MM.1S (cell line): ENCODE data around the gene EFNA4.

Source experiments
- DNase-seq: peaks from one replicate; pipeline ENCODE4 v3.0.0-alpha.2; 2015
- H2AFZ ChIP-seq: fragments of 300-600 bp; sonication (generic); 2 replicates; pipeline ENCODE4 v1.6.0; 2016; ENCODE audit warnings: antibody characterized with exemption, low read length
- H3F3A ChIP-seq: fragments of 300-600 bp; sonication (generic); 2 replicates; pipeline ENCODE4 v1.6.1; 2016; ENCODE audit warnings: mild to moderate bottlenecking, antibody characterized with exemption, low read length, moderate library complexity, mixed read lengths; ENCODE audit not compliant: insufficient read depth
- H3K27ac ChIP-seq: fragments of 300-600 bp; sonication (generic); 2 replicates; pipeline ENCODE4 v1.5.1; 2016; ENCODE audit warnings: mild to moderate bottlenecking, low read length
- H3K27me3 ChIP-seq: fragments of 300-600 bp; sonication (generic); replicated peaks from 2 replicates; pipeline ENCODE4 v1.6.0; 2016; ENCODE audit warnings: low read length; ENCODE audit not compliant: insufficient read depth
- H3K36me3 ChIP-seq: fragments of 300-600 bp; sonication (generic); replicated peaks from 2 replicates; pipeline ENCODE4 v1.6.1; 2016; ENCODE audit warnings: mild to moderate bottlenecking, low read length, mixed read lengths; ENCODE audit not compliant: insufficient read depth
- H3K4me1 ChIP-seq: fragments of 300-600 bp; sonication (generic); 2 replicates; pipeline ENCODE4 v1.6.1; 2016; ENCODE audit warnings: low read length, mixed read lengths
- H3K4me2 ChIP-seq: fragments of 300-600 bp; sonication (generic); 2 replicates; pipeline ENCODE4 v1.6.0; 2016; ENCODE audit warnings: low read depth, low read length
- H3K4me3 ChIP-seq: fragments of 300-600 bp; sonication (generic); 2 replicates; pipeline ENCODE4 v1.5.1; 2016; ENCODE audit warnings: low read length, mixed read lengths
- H3K79me2 ChIP-seq: fragments of 300-600 bp; sonication (generic); 2 replicates; pipeline ENCODE4 v1.6.1; 2016; ENCODE audit warnings: mixed run types, low read length, mixed read lengths
- H3K9ac ChIP-seq: fragments of 300-600 bp; sonication (generic); 2 replicates; pipeline ENCODE4 v1.6.1; 2016; ENCODE audit warnings: low read length, mixed read lengths
- H3K9me2 ChIP-seq: fragments of 300-600 bp; sonication (generic); replicated peaks from 2 replicates; pipeline ENCODE4 v1.6.1; 2016; ENCODE audit warnings: mild to moderate bottlenecking, low read length, mixed read lengths; ENCODE audit not compliant: insufficient read depth
- H3K9me3 ChIP-seq: fragments of 300-600 bp; sonication (generic); replicated peaks from 2 replicates; pipeline ENCODE4 v1.6.1; 2016; ENCODE audit warnings: mild to moderate bottlenecking, low read length, mixed read lengths; ENCODE audit not compliant: insufficient read depth
- H4K20me1 ChIP-seq: fragments of 300-600 bp; sonication (generic); 2 replicates; pipeline ENCODE4 v1.6.1; 2016; ENCODE audit warnings: mild to moderate bottlenecking, low read length, moderate library complexity, mixed read lengths; ENCODE audit not compliant: insufficient read depth
- CTCF ChIP-seq: fragments of 300-600 bp; sonication (generic); IDR thresholded peaks from 2 replicates; pipeline ENCODE4 v1.5.1; 2016; ENCODE audit warnings: antibody characterized with exemption, low read length, mixed read lengths
- EZH2 ChIP-seq: fragments of 300-600 bp; sonication (generic); optimal IDR thresholded peaks from 2 replicates; pipeline ENCODE3; 2017; ENCODE audit warnings: low read depth, mild to moderate bottlenecking, antibody characterized with exemption, low read length, mixed read lengths
- EZH2phosphoT487 ChIP-seq: fragments of 300-600 bp; sonication (generic); IDR thresholded peaks from 2 replicates; pipeline ENCODE4 v1.6.1; 2018; ENCODE audit warnings: antibody characterized with exemption, low read length

Gene EFNA4

GRCh38 chr1:155063550-155064110, at the start of gene EFNA4:
Gene EFNA4, plus strand, starts transcription at chr1:155063740. Its CDS starts 84 bp downstream, at chr1:155063824.
- peak within 1 kb of the TSS; percentile 74 for H3K4me3 ChIP-seq
- H3K27ac ChIP-seq: no peak within 1 kb of the TSS; the same call in 1 of the 2 replicates
- peaks cover 17% of the 10 kb centered on the region for H3F3A ChIP-seq
- peak within 1 kb of the TSS; percentile 72 for H2AFZ ChIP-seq
- peak within 1 kb of the TSS; percentile 52; the same call in 1 of the 2 replicates for H3K9ac ChIP-seq
- peaks cover under 1% of the 10 kb centered on the region; the same call in 1 of the 2 replicates for H3K36me3 ChIP-seq
- H3K4me2 ChIP-seq: peak within 1 kb of the TSS; percentile 96
- H3K4me1 ChIP-seq: peaks cover 13% of the 10 kb centered on the region
- no peaks in the 10 kb centered on the region for H3K9me3 ChIP-seq
- H3K79me2 ChIP-seq: 0 out of 2 replicates have a peak, but pooled peaks cover 8% of the 10 kb centered on the region
- H4K20me1 ChIP-seq: no peaks in the 10 kb centered on the region
- TF ChIP-seq CTCF: no peak
- TF ChIP-seq EZH2phosphoT487: no peak
- no peak for TF ChIP-seq EZH2
- DNase-seq: peak; percentile 93
- no peaks in the 10 kb centered on the region for H3K27me3 ChIP-seq
- no peaks in the 10 kb centered on the region for H3K9me2 ChIP-seq

GRCh38 chr1:155014709-155015508, 48.6 kb upstream of the EFNA4 start:
- Histone ChIP-seq H3K4me3 (no peak overlapping the region), H4K20me1 (no peaks in the 10 kb centered on the region), H3K9ac (no peak overlapping the region), H3K4me2 (no peak overlapping the region), H3K4me1 (peaks cover 30% of the 10 kb centered on the region), H3K9me2 (no peaks in the 10 kb centered on the region), H2AFZ (no peak overlapping the region), H3F3A (peaks cover 38% of the 10 kb centered on the region), H3K9me3 (no peaks in the 10 kb centered on the region), H3K27me3 (no peaks in the 10 kb centered on the region), H3K27ac (peak overlapping the region; percentile 74; the same call in 1 of the 2 replicates), H3K79me2 (peaks cover 27% of the 10 kb centered on the region), H3K36me3 (no peaks in the 10 kb centered on the region; the same call in 1 of the 2 replicates)
- TF ChIP-seq EZH2: no peak
- no peak for TF ChIP-seq EZH2phosphoT487
- no peak for TF ChIP-seq CTCF
- DNase-seq: no peak

GRCh38 chr1:155015527-155016230, 47.9 kb upstream of the EFNA4 start:
- Histone ChIP-seq H3K36me3 (no peaks in the 10 kb centered on the region; the same call in 1 of the 2 replicates), H3K9ac (peak overlapping the region; percentile 1; the same call in 1 of the 2 replicates), H3K4me1 (peaks cover 30% of the 10 kb centered on the region), H3K79me2 (peaks cover 19% of the 10 kb centered on the region), H3F3A (peaks cover 38% of the 10 kb centered on the region), H4K20me1 (no peaks in the 10 kb centered on the region), H3K9me3 (no peaks in the 10 kb centered on the region), H3K9me2 (no peaks in the 10 kb centered on the region), H3K4me3 (no peak overlapping the region), H3K27ac (peak overlapping the region; percentile 74), H2AFZ (no peak overlapping the region), H3K27me3 (no peaks in the 10 kb centered on the region), H3K4me2 (peak overlapping the region; percentile 0; the same call in 1 of the 2 replicates)
- TF ChIP-seq CTCF (no peak), EZH2phosphoT487 (no peak), EZH2 (no peak)
- no peak for DNase-seq
